Activated CD8-positive, alpha-beta memory T cell treated with anti-CD3 and anti-CD28 coated beads for 48 hours (primary cell): ENCODE data around the gene NHSL1.

Experiments
- DNase-seq, 3 experiments: peaks; one replicate each; pipeline ENCODE4 v3.0.0-alpha.2; 2020; ENCODE audit warnings: low read depth in 2 of 3, low spot score in 2 of 3

Gene NHSL1

GRCh38 chr6:138404666-138405337 lies 94.5 kb downstream of the NHSL1 start:
- DNase-seq: no peak

- DNase-seq: peak; percentile 54 to 73 (median 63)
Observed at GRCh38 chr6:138403801-138404665, 95.3 kb downstream of the NHSL1 start, which contains the start of gene HEBP2. HEBP2 (plus strand) TSS chr6:138404223; CDS start chr6:138404496, 273 bp downstream.

GRCh38 chr6:138403324-138403800 lies 95.9 kb downstream of the NHSL1 start:
- no peak for DNase-seq

GRCh38 chr6:138402838-138403187 lies 96.5 kb downstream of the NHSL1 start:
- no peak for DNase-seq

- DNase-seq: no peak
Observed at GRCh38 chr6:138401960-138402837, 97.1 kb downstream of the NHSL1 start.

- no peak for DNase-seq
Observed at GRCh38 chr6:138400326-138400725, 99.0 kb downstream of the NHSL1 start.

GRCh38 chr6:138397128-138398122 lies 101.9 kb downstream of the NHSL1 start:
- DNase-seq: no peak

- no peak for DNase-seq
Observed at GRCh38 chr6:138396709-138397108, 102.6 kb downstream of the NHSL1 start.

GRCh38 chr6:138393871-138394783 lies 105.2 kb downstream of the NHSL1 start:
- no peak for DNase-seq

GRCh38 chr6:138389551-138389950 lies 109.7 kb downstream of the NHSL1 start:
- DNase-seq: no peak

GRCh38 chr6:138387577-138388368 lies 111.5 kb downstream of the NHSL1 start:
- no peak for DNase-seq

- no peak for DNase-seq
Observed at GRCh38 chr6:138386897-138387296, 112.4 kb downstream of the NHSL1 start.

GRCh38 chr6:138383776-138384175 lies 115.5 kb downstream of the NHSL1 start:
- DNase-seq: no peak

GRCh38 chr6:138382498-138383265 lies 116.6 kb downstream of the NHSL1 start:
- DNase-seq: no peak

GRCh38 chr6:138378463-138378862 lies 120.8 kb downstream of the NHSL1 start:
- no peak for DNase-seq

GRCh38 chr6:138377844-138378243 lies 121.5 kb downstream of the NHSL1 start, which contains the start of gene SMIM28:
SMIM28 (plus strand) TSS chr6:138377905; CDS start chr6:138378073, 168 bp downstream.
- DNase-seq: no peak

- no peak for DNase-seq
Observed at GRCh38 chr6:138377042-138377441, 122.3 kb downstream of the NHSL1 start.
